Bronchial epithelial cell (primary cell): ENCODE results near the gene DNASE1L2. TPM values are rescaled to one million over a fixed set of nuclear protein-coding genes. Genes with fewer than 3 reads are reported as not detected.
A peak's percentile ranks its signal among the peaks of the same experiment; 100 is the strongest.

Source experiments
- DNase-seq: peaks from one replicate; pipeline ENCODE4 v3.0.0-alpha.2; 2010; ENCODE audit warnings: low read depth
- FAIRE-seq: peaks from 2 replicates; lab custom pipeline; 2011; peaks lifted over from hg19 to GRCh38; lab: Jason Lieb, UNC
- H3K27me3 ChIP-seq: 2 replicates; pipeline ENCODE4 v1.5.1; 2011; ENCODE audit warnings: low read length; ENCODE audit not compliant: control insufficient read depth, insufficient read depth
- H3K36me3 ChIP-seq: 2 replicates; pipeline ENCODE4 v1.5.1; 2011; ENCODE audit warnings: low read length; ENCODE audit not compliant: control insufficient read depth, insufficient read depth
- H3K4me3 ChIP-seq: 2 replicates; pipeline ENCODE4 v1.5.1; 2011; ENCODE audit warnings: mild to moderate bottlenecking, low read depth, low read length, control low read depth
- CTCF ChIP-seq: IDR thresholded peaks from 2 replicates; pipeline ENCODE4 v1.5.1; 2011; ENCODE audit warnings: mild to moderate bottlenecking, moderate library complexity, low read length, control low read depth, inconsistent platforms; ENCODE audit not compliant: insufficient read depth, severe bottlenecking
- total RNA-seq: library from RNA; depleted of rRNA; stranded (reverse); fragments of >200 nt; gene quantifications from 2 replicates; pipeline ENCODE4 v1.2.1, GENCODE V29; 2014

The DNASE1L2 gene
- total RNA-seq, 1 donor from 2014 or later: under 0.01 TPM

GRCh38 chr16:2244926-2245795 lies 8.9 kb downstream of the DNASE1L2 start:
- DNase-seq (no peak), FAIRE-seq (no peak)
- Histone ChIP-seq H3K4me3 (no peak overlapping the region), H3K36me3 (peaks cover 26% of the 10 kb centered on the region), H3K27me3 (no peaks in the 10 kb centered on the region)
- TF ChIP-seq CTCF: no peak

- no peaks in the 10 kb centered on the region for H3K27me3 ChIP-seq
- no peak for TF ChIP-seq CTCF
- H3K4me3 ChIP-seq: no peak overlapping the region
- DNase-seq (no peak), FAIRE-seq (peak; percentile 23)
- H3K36me3 ChIP-seq: peaks cover 26% of the 10 kb centered on the region
Observed at GRCh38 chr16:2246301-2246885, 10.1 kb downstream of the DNASE1L2 start.

- DNase-seq (peak; percentile 29), FAIRE-seq (no peak)
- Histone ChIP-seq H3K4me3 (peak overlapping the region; percentile 54), H3K27me3 (no peaks in the 10 kb centered on the region), H3K36me3 (peaks cover 24% of the 10 kb centered on the region)
- TF ChIP-seq CTCF: no peak
Observed at GRCh38 chr16:2250652-2251295, 14.5 kb downstream of the DNASE1L2 start.

GRCh38 chr16:2251296-2252111 lies 15.3 kb downstream of the DNASE1L2 start, which contains the start of gene ECI1:
Gene ECI1 (minus strand): TSS chr16:2251587. CDS start chr16:2251566, 21 bp downstream.
- Histone ChIP-seq H3K36me3 (peaks cover 25% of the 10 kb centered on the region), H3K4me3 (peak within 1 kb of the TSS; percentile 54), H3K27me3 (no peaks in the 10 kb centered on the region)
- DNase-seq (peak; percentile 76), FAIRE-seq (no peak)
- peak; percentile 75 for TF ChIP-seq CTCF

- Histone ChIP-seq H3K36me3 (peaks cover 30% of the 10 kb centered on the region), H3K27me3 (no peaks in the 10 kb centered on the region), H3K4me3 (no peak overlapping the region)
- no peak for TF ChIP-seq CTCF
- FAIRE-seq (no peak), DNase-seq (no peak)
Observed at GRCh38 chr16:2252806-2253148, 16.5 kb downstream of the DNASE1L2 start.
